Coronary artery (tissue), 2 donors: Measurements from ENCODE around the gene CAPN7.
"Not testable (repeated sequence)": the region's sequence is repeated elsewhere in the genome, so short reads cannot be mapped to it uniquely, and the experiment has no call there.

Source experiments
- DNase-seq: peaks from one replicate; pipeline ENCODE4 v3.0.0-alpha.2; 2017; ENCODE audit warnings: low spot score
- H3K27ac ChIP-seq, 2 donors: fragments of 200-600 bp; sonication (generic); one replicate each; pipeline ENCODE4 v1.5.1; 2016 to 2019
- H3K4me3 ChIP-seq: fragments of 200-600 bp; sonication (generic); 2 replicates; pipeline ENCODE4 v1.5.1; 2016; ENCODE audit warnings: mild to moderate bottlenecking, moderate library complexity
- CTCF ChIP-seq: fragments of 200-600 bp; sonication (generic); IDR thresholded peaks from one replicate; pipeline ENCODE4 v1.5.1; 2019; ENCODE audit warnings: antibody characterized with exemption

Gene CAPN7

DNA sequence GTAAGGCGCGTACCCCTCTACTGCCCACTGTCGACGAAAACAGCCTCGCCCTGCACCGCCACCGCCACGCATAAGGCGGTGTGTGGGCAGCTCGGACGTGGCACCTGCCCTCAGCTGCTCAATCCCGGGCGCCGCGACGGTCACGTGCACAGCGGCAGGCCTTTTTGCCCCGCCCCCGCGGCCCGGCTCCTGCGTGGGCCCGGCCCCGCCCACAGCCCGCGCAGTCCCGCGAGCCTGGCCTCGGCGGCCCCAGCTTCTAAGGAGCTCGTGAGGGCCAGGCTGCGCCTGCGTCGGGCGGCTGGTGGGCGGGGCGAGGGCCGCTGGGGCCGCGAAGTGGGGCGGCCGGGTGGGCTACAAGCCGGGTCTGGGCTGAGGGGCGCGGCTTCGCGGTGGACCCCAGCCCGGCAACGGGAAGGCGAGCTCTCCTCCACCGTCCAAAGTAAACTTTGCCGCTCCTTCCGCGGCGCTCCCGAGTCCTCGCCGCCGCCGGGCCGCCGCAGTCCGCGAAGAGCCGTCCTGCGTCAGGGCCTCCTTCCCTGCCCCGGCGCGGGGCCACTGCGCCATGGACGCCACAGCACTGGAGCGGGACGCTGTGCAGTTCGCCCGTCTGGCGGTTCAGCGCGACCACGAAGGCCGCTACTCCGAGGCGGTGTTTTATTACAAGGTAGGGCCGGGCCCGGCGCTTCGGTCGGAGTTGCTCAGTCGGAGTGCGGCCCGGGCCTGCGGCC lies at the start of gene CAPN7:
Gene CAPN7 (plus strand): TSS at position 313 of the 728 bp plus-strand sequence. CDS start 250 bp downstream, at position 563.
- Histone ChIP-seq H3K27ac (peak within 1 kb of the TSS; percentile 98 to 99), H3K4me3 (peak within 1 kb of the TSS; percentile 87)
- TF ChIP-seq CTCF: peak; percentile 18
- DNase-seq: peak; percentile 96

- no peak for DNase-seq
- H3K4me3 ChIP-seq: no peak overlapping the region
- no peak overlapping the region for H3K27ac ChIP-seq
- no peak for TF ChIP-seq CTCF
Observed at GRCh38 chr3:15157441-15157840, 48.6 kb upstream of the CAPN7 start.

- Histone ChIP-seq H3K4me3 (no peak overlapping the region), H3K27ac (no peak overlapping the region)
- DNase-seq: no peak
- no peak for TF ChIP-seq CTCF
Observed at GRCh38 chr3:15159501-15160136, 46.4 kb upstream of the CAPN7 start.

DNA sequence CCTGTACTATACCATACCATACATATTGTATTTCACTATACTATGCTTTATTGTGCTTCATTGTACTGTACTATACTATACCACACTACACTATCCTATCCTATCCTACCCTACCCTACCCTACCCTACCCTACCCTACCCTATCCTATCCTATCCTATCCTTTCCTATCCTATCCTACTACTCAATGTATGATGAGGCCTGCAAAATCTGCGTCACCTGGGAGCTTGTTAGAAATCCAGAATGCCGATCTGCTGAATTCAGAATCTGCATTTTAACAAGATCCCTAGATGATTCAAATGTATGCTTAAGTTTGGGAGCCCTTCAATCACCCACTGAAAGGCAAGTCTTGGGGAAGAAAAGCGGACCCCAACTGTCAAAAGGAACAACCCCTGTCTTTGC lies 45.4 kb upstream of the CAPN7 start:
- Histone ChIP-seq H3K4me3 (no peak overlapping the region), H3K27ac (no peak overlapping the region)
- TF ChIP-seq CTCF: no peak
- no peak for DNase-seq

- H3K4me3 ChIP-seq: no peak overlapping the region
- no peak overlapping the region for H3K27ac ChIP-seq
- TF ChIP-seq CTCF: no peak
- DNase-seq: no peak
Observed at GRCh38 chr3:15161133-15161532, 44.9 kb upstream of the CAPN7 start.

GRCh38 chr3:15163656-15164055 lies 42.4 kb upstream of the CAPN7 start:
- not testable (repeated sequence) for DNase-seq, H3K27ac ChIP-seq, H3K4me3 ChIP-seq

DNA sequence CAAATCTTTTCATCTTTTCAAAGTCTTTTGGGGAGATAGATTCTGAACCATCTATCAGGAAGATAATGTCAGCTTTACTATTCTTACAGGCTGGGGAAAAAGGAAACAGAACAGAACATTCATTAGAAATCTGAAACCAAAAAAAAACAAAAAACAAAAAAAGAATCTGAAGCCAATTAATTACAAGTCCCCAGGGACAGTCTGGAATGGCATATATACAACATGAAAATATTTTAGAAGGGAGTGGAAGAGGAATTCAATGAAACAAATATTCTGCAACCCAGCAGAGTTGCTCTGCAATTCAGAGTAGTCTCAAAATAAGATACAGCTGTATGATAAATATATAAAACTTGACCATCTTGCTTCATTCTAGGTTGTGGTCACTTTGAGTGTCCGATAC lies 41.7 kb upstream of the CAPN7 start:
- TF ChIP-seq CTCF: no peak
- H3K27ac ChIP-seq: no peak overlapping the region
- DNase-seq: no peak
- no peak overlapping the region for H3K4me3 ChIP-seq
